Tibial nerve (tissue), 4 donors: ENCODE measurements around the gene ADGRD1.

Source experiments
- CTCF ChIP-seq, 5 experiments: fragments of 200-600 bp in 3 of 5; fragments of 450-650 bp in 2 of 5; sonication (generic) in 3 of 5; IDR thresholded peaks; one replicate each; pipeline ENCODE4 v1.5.1; 2016 to 2019; ENCODE audit warnings: antibody characterized with exemption in 5 of 5, mild to moderate bottlenecking in 3 of 5, moderate library complexity in 2 of 5
- EP300 ChIP-seq, 2 donors: sonication (generic); formaldehyde crosslinking; IDR thresholded peaks; one replicate each; pipeline ENCODE4 v1.6.1; 2017; ENCODE audit warnings: antibody characterized with exemption in 2 of 2, mild to moderate bottlenecking in 1 of 2
- POLR2A ChIP-seq, 2 donors: fragments of 450-650 bp; IDR thresholded peaks; one replicate each; pipeline ENCODE4 v1.6.1; 2017; ENCODE audit warnings: antibody characterized with exemption in 2 of 2, mild to moderate bottlenecking in 2 of 2, moderate library complexity in 2 of 2

DNA sequence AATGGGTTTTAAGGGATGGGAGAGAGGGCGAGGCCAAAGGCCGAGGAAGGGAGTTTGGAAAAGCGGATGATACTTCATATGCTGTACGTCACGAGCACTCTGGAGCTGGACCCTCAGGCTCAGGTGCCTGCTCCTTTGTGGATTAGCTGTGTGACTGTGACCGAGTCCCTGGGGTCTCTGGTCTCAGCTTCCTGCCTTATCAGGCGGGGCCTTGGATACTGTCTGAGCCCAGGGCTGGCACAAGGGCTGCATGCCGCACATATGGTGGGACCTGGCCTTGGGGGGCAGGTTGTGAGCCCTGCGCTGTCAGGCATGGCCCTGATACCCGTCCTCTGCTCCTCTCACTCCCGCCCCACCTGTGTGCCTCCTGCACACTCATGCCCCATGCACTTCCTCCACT lies 95.3 kb downstream of the ADGRD1 start:
- TF ChIP-seq CTCF (IDR thresholded peaks at IDR 0.05) (no peak), EP300 (IDR thresholded peaks at IDR 0.05) (no peak), POLR2A (IDR thresholded peaks at IDR 0.05) (no peak)
